Activated T-helper 2 cell treated with anti-CD3 and anti-CD28 coated beads, Interferon-gamma antibody, Interleukin-2, Interleukin-4, amounts not matched to agents 10 μg/mL and 5 μg/mL and 100 μg/mL, durations not matched to agents 14 hours and 24 hours and 36 hours (primary cell): ENCODE results near the gene ASB11. TPM values are rescaled to one million over a fixed set of nuclear protein-coding genes. Genes with fewer than 3 reads are reported as not detected.

Experiments
- DNase-seq: peaks from one replicate; pipeline ENCODE4 v3.0.0; 2021; ENCODE audit warnings: low spot score
- H3K27ac Mint-ChIP-seq: one replicate; pipeline ENCODE4 v1.8.0; 2021; ENCODE audit warnings: mixed read lengths
- H3K27me3 Mint-ChIP-seq: one replicate; pipeline ENCODE4 v1.8.0; 2021; ENCODE audit warnings: low read depth, mixed read lengths
- H3K36me3 Mint-ChIP-seq: one replicate; pipeline ENCODE4 v1.8.0; 2021; ENCODE audit warnings: low read depth, mixed read lengths
- H3K4me1 Mint-ChIP-seq: one replicate; pipeline ENCODE4 v1.8.0; 2021; ENCODE audit warnings: low read depth, mixed read lengths
- H3K4me3 Mint-ChIP-seq: one replicate; pipeline ENCODE4 v1.8.0; 2021; ENCODE audit warnings: low read depth, mild to moderate bottlenecking, moderate library complexity, mixed read lengths
- H3K9me3 Mint-ChIP-seq: one replicate; pipeline ENCODE4 v1.8.0; 2021; ENCODE audit warnings: mixed read lengths
- intact Hi-C: fragments of 100-400 bp; cut with micrococcal nuclease; formaldehyde crosslinking; loops from one replicate; pipeline ENCODE4 v1.15.1; 2023
- total RNA-seq: library from RNA; stranded (reverse); gene quantifications from 2 replicates; pipeline ENCODE4 v1.2.3, GENCODE V29; 2022

ASB11 gene
- total RNA-seq, 1 donor from 2014 or later = not detected

DNA sequence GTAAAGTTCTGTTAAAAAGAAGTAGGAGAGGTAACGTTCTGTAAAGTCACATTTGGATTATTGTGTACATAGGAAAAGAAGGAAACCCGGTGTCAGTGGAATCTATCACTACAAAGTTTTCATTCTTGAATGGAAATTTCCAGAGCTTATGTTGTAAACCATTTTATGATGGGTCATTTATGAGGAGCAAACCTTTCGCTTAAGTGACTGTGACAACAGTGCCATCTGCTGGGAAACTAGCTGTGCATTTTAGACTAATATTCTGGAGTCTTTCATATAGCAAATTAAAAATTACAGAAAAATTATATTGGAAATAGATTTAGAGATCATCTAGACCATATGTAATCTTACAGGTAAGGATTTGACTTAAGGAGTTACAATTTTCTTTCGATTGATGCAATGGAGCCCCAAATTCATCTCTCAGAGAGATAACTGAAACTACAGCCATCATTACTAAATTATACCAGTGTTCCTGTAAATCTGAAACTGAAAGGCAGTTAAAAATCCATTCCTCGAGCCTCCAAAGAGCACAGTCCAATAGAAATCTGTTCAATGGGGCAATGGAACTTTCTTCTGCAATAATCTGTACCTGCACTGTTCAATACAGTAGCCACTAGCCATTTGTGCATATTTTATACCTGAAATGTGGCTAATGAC is 72.4 kb downstream of the ASB11 start:
- Mint-ChIP-seq H3K36me3 (no peaks in the 10 kb centered on the region), H3K4me1 (peaks cover 10% of the 10 kb centered on the region), H3K9me3 (no peaks in the 10 kb centered on the region), H3K27me3 (peaks cover 2% of the 10 kb centered on the region), H3K4me3 (no peak overlapping the region), H3K27ac (no peak overlapping the region)
- intact Hi-C loops = loop anchor here (1.0 to 10.0 kb wide), 4 partner anchors 101 to 1204 kb away; no protein-coding TSS in a partner anchor
- DNase-seq = no peak

DNA sequence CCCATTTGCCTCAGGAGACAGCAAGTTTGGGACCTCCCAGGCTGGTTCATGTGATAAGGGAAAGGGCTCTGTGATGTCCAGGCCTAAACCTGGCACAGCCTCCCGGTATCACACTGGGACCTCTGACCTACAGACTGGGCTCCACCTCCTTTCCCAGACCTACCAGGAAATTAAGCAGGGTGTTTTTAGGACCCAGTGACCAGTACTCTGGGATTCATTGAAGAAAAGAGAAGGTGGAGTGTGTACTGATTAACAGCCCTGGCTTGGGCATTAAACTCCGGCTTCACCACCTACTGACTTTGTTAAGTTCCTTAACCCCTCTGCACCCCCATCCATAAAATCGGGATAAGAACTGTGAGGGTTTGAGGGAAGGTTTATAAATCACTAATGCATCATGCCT is 74.1 kb downstream of the ASB11 start:
- no peaks in the 10 kb centered on the region for H3K9me3 Mint-ChIP-seq
- DNase-seq = no peak
- H3K4me3 Mint-ChIP-seq = no peak overlapping the region
- intact Hi-C loops = loop anchor here (5.0 to 10.0 kb wide), 2 partner anchors 99 to 196 kb away; no protein-coding TSS in a partner anchor
- peaks cover 3% of the 10 kb centered on the region for H3K4me1 Mint-ChIP-seq
- H3K36me3 Mint-ChIP-seq = no peaks in the 10 kb centered on the region
- peaks cover 7% of the 10 kb centered on the region for H3K27me3 Mint-ChIP-seq
- no peak overlapping the region for H3K27ac Mint-ChIP-seq

DNA sequence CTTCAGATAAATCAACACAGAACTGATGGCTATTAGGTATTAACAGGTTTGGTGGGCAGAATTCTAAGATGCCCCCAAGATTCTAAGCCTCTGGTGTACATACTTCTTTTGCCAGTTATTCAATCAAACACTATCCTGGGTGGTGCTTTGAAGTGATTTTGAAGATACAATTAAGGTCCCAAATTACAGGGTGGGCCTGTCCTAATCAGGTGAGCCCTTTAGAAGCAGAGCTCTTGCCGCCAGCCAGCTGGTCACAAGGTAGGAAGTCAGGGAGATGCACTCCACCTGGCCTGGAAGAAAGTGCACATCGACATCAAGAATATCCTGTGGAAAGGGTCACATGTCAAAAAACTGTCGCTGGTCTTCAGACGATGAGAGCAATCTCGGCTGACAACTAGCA is 75.0 kb downstream of the ASB11 start:
- H3K4me3 Mint-ChIP-seq = no peak overlapping the region
- no peaks in the 10 kb centered on the region for H3K4me1 Mint-ChIP-seq
- intact Hi-C loops = loop anchor here (5.0 to 10.0 kb wide), 2 partner anchors 98 to 196 kb away; no protein-coding TSS in a partner anchor
- no peaks in the 10 kb centered on the region for H3K9me3 Mint-ChIP-seq
- peaks cover 9% of the 10 kb centered on the region for H3K27me3 Mint-ChIP-seq
- no peaks in the 10 kb centered on the region for H3K36me3 Mint-ChIP-seq
- H3K27ac Mint-ChIP-seq = no peak overlapping the region
- no peak for DNase-seq

DNA sequence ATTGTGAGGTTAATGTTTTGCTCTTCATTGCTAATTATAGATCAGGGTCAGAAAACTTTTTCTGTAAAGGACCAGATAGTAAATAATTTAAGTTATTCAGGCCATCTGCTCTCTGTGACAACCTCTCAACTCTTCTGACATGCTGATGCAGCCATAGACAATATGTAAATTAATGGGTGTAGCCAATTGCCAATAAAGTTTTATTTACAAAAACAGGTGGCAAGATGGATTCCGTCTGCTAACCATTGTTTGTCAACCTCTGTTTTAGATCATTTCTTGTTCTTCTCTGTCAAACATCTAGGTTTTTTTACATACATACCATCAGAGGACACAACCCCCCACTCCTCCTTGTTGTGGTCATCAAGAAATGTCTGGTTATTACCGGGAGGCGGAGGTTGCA is 79.3 kb downstream of the ASB11 start:
- Mint-ChIP-seq H3K9me3 (no peaks in the 10 kb centered on the region), H3K4me1 (no peaks in the 10 kb centered on the region), H3K4me3 (no peak overlapping the region), H3K27ac (no peak overlapping the region), H3K27me3 (peaks cover 8% of the 10 kb centered on the region), H3K36me3 (no peaks in the 10 kb centered on the region)
- DNase-seq = no peak
- intact Hi-C loops = no loop called here

DNA sequence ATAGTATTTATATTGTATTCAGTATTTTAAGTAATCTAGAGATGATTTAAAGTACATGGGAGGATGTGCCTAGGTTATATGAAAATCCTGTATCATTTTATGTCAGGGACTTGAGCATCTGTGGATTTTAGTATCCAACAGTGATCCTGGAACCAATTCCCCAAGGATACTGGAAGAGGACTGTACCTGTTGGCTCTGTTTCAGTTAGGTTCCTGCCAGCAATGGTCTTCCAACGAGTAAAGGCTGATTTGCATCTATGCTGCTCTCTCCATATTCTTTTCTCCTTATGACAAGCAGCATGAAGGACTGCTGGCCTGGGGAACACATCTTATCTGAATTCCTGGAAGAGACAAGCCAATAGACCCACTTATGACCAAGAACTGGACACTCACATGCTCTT is 80.4 kb downstream of the ASB11 start:
- no peak for DNase-seq
- intact Hi-C loops = no loop called here
- Mint-ChIP-seq H3K36me3 (no peaks in the 10 kb centered on the region), H3K4me1 (no peaks in the 10 kb centered on the region), H3K9me3 (no peaks in the 10 kb centered on the region), H3K27me3 (peaks cover 8% of the 10 kb centered on the region), H3K4me3 (no peak overlapping the region), H3K27ac (no peak overlapping the region)

DNA sequence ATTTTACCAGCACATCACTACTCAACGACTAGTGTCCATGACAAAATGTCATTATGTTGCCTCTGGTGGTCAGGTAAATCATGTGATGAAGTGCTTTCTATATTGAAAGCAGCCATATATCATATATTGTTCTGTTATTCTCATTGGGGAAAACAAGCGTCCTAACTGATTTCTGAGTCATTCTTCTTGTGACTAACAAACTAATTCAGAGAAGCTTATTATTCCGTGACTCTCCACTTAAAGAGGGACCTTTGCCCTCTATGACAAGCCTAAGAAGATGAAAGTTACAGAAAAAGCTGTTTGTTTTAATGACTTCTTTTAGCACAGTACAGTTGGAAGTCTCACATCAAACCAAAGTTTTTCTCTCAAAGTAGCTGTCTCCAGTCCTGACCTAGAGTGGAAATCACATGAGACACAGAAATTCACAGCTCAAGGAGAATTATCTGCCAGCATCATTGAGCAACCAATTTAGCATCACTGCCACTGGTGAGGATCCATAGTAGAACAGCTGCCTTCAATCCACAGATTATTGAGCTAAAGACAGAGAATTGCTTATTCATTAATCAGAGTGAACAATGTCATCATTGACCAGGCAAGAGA is 81.9 kb downstream of the ASB11 start:
- Mint-ChIP-seq H3K4me3 (no peak overlapping the region), H3K9me3 (no peaks in the 10 kb centered on the region), H3K36me3 (no peaks in the 10 kb centered on the region), H3K4me1 (no peaks in the 10 kb centered on the region), H3K27me3 (peaks cover 8% of the 10 kb centered on the region), H3K27ac (no peak overlapping the region)
- DNase-seq = no peak
- intact Hi-C loops = no loop called here

Other genes starting within 250 kb of the ASB11 start
- 0.11 and 0.78 TPM in 2 replicates for gene ASB9, start 45.6 kb downstream of the ASB11 start, total RNA-seq
- 40.6 and 43.3 TPM in 2 replicates for gene PIGA, start 19.9 kb upstream of the ASB11 start, total RNA-seq
- gene VEGFD, start 68.8 kb upstream of the ASB11 start, total RNA-seq = not detected in 2 replicates
- 5.1 and 5.9 TPM in 2 replicates for gene PIR, start 177.7 kb upstream of the ASB11 start, total RNA-seq
- gene BMX, start 185.2 kb upstream of the ASB11 start, total RNA-seq = not detected in 2 replicates